H1 (cell line): Measurements from ENCODE around the gene CHMP6. TPM values are rescaled to one million over a fixed set of nuclear protein-coding genes. Genes with fewer than 3 reads are reported as not detected.

Experiments used
- CTCF ChIA-PET: fragments of 300-600 bp; sonication (Branson Sonifier 250); formaldehyde crosslinking; loops from one replicate; lab custom pipeline; 2021; ENCODE audit not compliant: partially characterized antibody; lab: Charles Lee
- POLR2A ChIA-PET: fragments of 300-600 bp; sonication (Branson Sonifier 250); formaldehyde crosslinking; loops from one replicate; lab custom pipeline; 2021; ENCODE audit warnings: inconsistent platforms; ENCODE audit not compliant: partially characterized antibody; lab: Charles Lee
- DNase-seq, 2 experiments: peaks; one replicate each; pipeline versions ENCODE4 v3.0.0 to v3.0.0-alpha.2; 2010 to 2022; ENCODE audit warnings: low spot score in 2 of 2, low read depth in 1 of 2, mixed read lengths in 1 of 2
- FAIRE-seq: peaks from 2 replicates; lab custom pipeline; 2011; peaks lifted over from hg19 to GRCh38; lab: Jason Lieb, UNC
- H2AFZ ChIP-seq: 2 replicates; pipeline ENCODE4 v1.8.1; 2012; ENCODE audit warnings: low read length, inconsistent platforms
- H2AK5ac ChIP-seq: 2 replicates; pipeline ENCODE4 v1.6.1; 2013; ENCODE audit warnings: low read depth, low read length
- H2BK120ac ChIP-seq: replicated peaks from 2 replicates; pipeline ENCODE3; 2013; ENCODE audit warnings: low read depth, low read length, inconsistent platforms
- H2BK12ac ChIP-seq: 2 replicates; pipeline ENCODE4 v1.6.1; 2013; ENCODE audit warnings: low read depth, low read length
- H2BK15ac ChIP-seq: 2 replicates; pipeline ENCODE4 v1.6.1; 2013; ENCODE audit warnings: low read length
- H2BK20ac ChIP-seq: 2 replicates; pipeline ENCODE4 v1.6.1; 2013; ENCODE audit warnings: low read length
- H2BK5ac ChIP-seq: 2 replicates; pipeline ENCODE4 v1.6.1; 2013; ENCODE audit warnings: low read depth, low read length
- H3K14ac ChIP-seq: 2 replicates; pipeline ENCODE4 v1.6.1; 2013; ENCODE audit warnings: inconsistent platforms; ENCODE audit not compliant: insufficient read length
- H3K18ac ChIP-seq: 2 replicates; pipeline ENCODE4 v1.6.1; 2013; ENCODE audit warnings: low read length; ENCODE audit errors: extremely low read depth
- H3K23ac ChIP-seq: 2 replicates; pipeline ENCODE4 v1.6.1; 2013; ENCODE audit warnings: inconsistent platforms; ENCODE audit not compliant: insufficient read length
- H3K23me2 ChIP-seq: 2 replicates; pipeline ENCODE4 v1.6.1; 2013; ENCODE audit warnings: low read depth, low read length
- H3K27ac ChIP-seq: 2 replicates; pipeline ENCODE4 v1.6.1; 2011; ENCODE audit warnings: low read depth, low read length, inconsistent platforms
- H3K27me3 ChIP-seq, 4 experiments: replicated peaks in 1 of 4; 1 replicate in 1 of 4; 2 replicates in 3 of 4; pipeline versions ENCODE4 v1.6.1 to v1.8.1; 2011 to 2013; ENCODE audit warnings: low read length in 3 of 4, mild to moderate bottlenecking in 3 of 4, inconsistent platforms in 2 of 4, mixed read lengths in 2 of 4, moderate library complexity in 1 of 4; ENCODE audit not compliant: control insufficient read depth in 3 of 4, insufficient read depth in 3 of 4; ENCODE audit errors: extremely low read depth in 1 of 4
- H3K36me3 ChIP-seq, 4 experiments: 2 replicates each; pipeline versions ENCODE4 v1.6.1 to v1.8.1; 2011 to 2013; ENCODE audit warnings: mild to moderate bottlenecking in 4 of 4, low read length in 3 of 4, moderate library complexity in 2 of 4, control low read depth in 1 of 4, inconsistent platforms in 1 of 4; ENCODE audit not compliant: insufficient read depth in 4 of 4, control insufficient read depth in 2 of 4
- H3K4ac ChIP-seq: replicated peaks from 2 replicates; pipeline ENCODE3; 2013; ENCODE audit warnings: low read length, low read depth, mixed read lengths, inconsistent platforms; ENCODE audit not compliant: insufficient read length
- H3K4me1 ChIP-seq, 4 experiments: replicated peaks in 1 of 4; 1 replicate in 1 of 4; 2 replicates in 3 of 4; pipeline versions ENCODE4 v1.6.1 to v1.8.1; 2011 to 2013; ENCODE audit warnings: low read length in 3 of 4, inconsistent platforms in 2 of 4, mixed read lengths in 1 of 4; ENCODE audit not compliant: insufficient read depth in 4 of 4, control insufficient read depth in 3 of 4
- H3K4me2 ChIP-seq, 2 experiments: 2 replicates each; pipeline versions ENCODE4 v1.6.1 to v1.8.1; 2011 to 2013; ENCODE audit warnings: low read depth in 2 of 2, low read length in 2 of 2, control low read depth in 1 of 2, inconsistent platforms in 1 of 2, mild to moderate bottlenecking in 1 of 2; ENCODE audit not compliant: insufficient read depth in 1 of 2
- H3K4me3 ChIP-seq, 4 experiments: fragments of 200-600, 300-600 bp in 1 of 4; sonication (generic), shearing (Covaris generic), sonication (Bioruptor Twin) in 1 of 4; 2 replicates each; pipeline versions ENCODE4 v1.5.1 to v1.8.1; 2011 to 2016; ENCODE audit warnings: low read length in 4 of 4, low read depth in 3 of 4, control low read depth in 2 of 4, inconsistent platforms in 2 of 4, mild to moderate bottlenecking in 2 of 4, mixed read lengths in 1 of 4, moderate library complexity in 1 of 4; ENCODE audit not compliant: insufficient read depth in 2 of 4; ENCODE audit errors: extremely low read depth in 1 of 4
- H3K56ac ChIP-seq: replicated peaks from 2 replicates; pipeline ENCODE3; 2013; ENCODE audit warnings: low read depth, mild to moderate bottlenecking, mixed read lengths, low read length, inconsistent platforms; ENCODE audit not compliant: insufficient read length
- H3K79me1 ChIP-seq: 2 replicates; pipeline ENCODE4 v1.6.1; 2013; ENCODE audit warnings: low read depth, low read length, control low read depth
- H3K79me2 ChIP-seq, 2 experiments: 2 replicates each; pipeline versions ENCODE4 v1.6.1 to v1.8.1; 2012 to 2013; ENCODE audit warnings: low read length in 2 of 2, mild to moderate bottlenecking in 2 of 2, inconsistent platforms in 1 of 2; ENCODE audit not compliant: insufficient read depth in 2 of 2, control insufficient read depth in 1 of 2
- H3K9ac ChIP-seq, 4 experiments: replicated peaks in 1 of 4; 1 replicate in 1 of 4; 2 replicates in 3 of 4; pipeline versions ENCODE4 v1.6.1 to v1.8.1; 2011 to 2013; ENCODE audit warnings: low read depth in 3 of 4, low read length in 3 of 4, control low read depth in 2 of 4, mild to moderate bottlenecking in 2 of 4, moderate library complexity in 2 of 4, inconsistent platforms in 1 of 4; ENCODE audit errors: extremely low read depth in 1 of 4
- H3K9me3 ChIP-seq, 2 experiments: 2 replicates each; pipeline versions ENCODE4 v1.6.1 to v1.8.1; 2012 to 2013; ENCODE audit warnings: mild to moderate bottlenecking in 2 of 2, moderate library complexity in 2 of 2, control low read depth in 1 of 2, inconsistent platforms in 1 of 2, low read depth in 1 of 2, low read length in 1 of 2, mixed read lengths in 1 of 2; ENCODE audit not compliant: insufficient read depth in 2 of 2
- H4K20me1 ChIP-seq, 2 experiments: replicated peaks in 1 of 2; 2 replicates each; pipeline versions ENCODE3 to v1.8.1; 2011 to 2013; ENCODE audit warnings: inconsistent platforms in 2 of 2, low read length in 2 of 2, mild to moderate bottlenecking in 1 of 2; ENCODE audit not compliant: insufficient read depth in 2 of 2, control insufficient read depth in 1 of 2
- H4K5ac ChIP-seq: 2 replicates; pipeline ENCODE4 v1.6.1; 2013; ENCODE audit warnings: low read length, low read depth, mixed read lengths, inconsistent platforms; ENCODE audit not compliant: insufficient read length
- H4K8ac ChIP-seq: 2 replicates; pipeline ENCODE4 v1.8.0; 2013; ENCODE audit warnings: mild to moderate bottlenecking, moderate library complexity, low read length, inconsistent platforms; ENCODE audit not compliant: insufficient read depth; ENCODE audit errors: extremely low read depth
- H4K91ac ChIP-seq: replicated peaks from 2 replicates; pipeline ENCODE3; 2013; ENCODE audit warnings: low read length, mixed read lengths, inconsistent platforms; ENCODE audit not compliant: insufficient read length
- CBX5 ChIP-seq: fragments of 300-800, 300-1000 bp; sonication (generic); IDR thresholded peaks from 2 replicates; pipeline ENCODE4 v1.7.1; 2016; ENCODE audit warnings: antibody characterized with exemption, low read length, low read depth
- RFX5 ChIP-seq: IDR thresholded peaks from 2 replicates; pipeline ENCODE4 v1.6.1; 2011; ENCODE audit warnings: low read depth, low read length, improper control_type of control experiment, borderline replicate concordance
- SIN3A ChIP-seq, 2 experiments: IDR thresholded peaks in 1 of 2; conservative IDR thresholded peaks in 1 of 2; 2 replicates each; pipeline ENCODE4 v1.6.1; 2011 to 2012; ENCODE audit warnings: low read length in 2 of 2, improper control_type of control experiment in 1 of 2, low read depth in 1 of 2, mild to moderate bottlenecking in 1 of 2
- YY1 ChIP-seq: IDR thresholded peaks from 2 replicates; pipeline ENCODE4 v1.6.1; 2011; ENCODE audit warnings: low read depth, mild to moderate bottlenecking, low read length
- WGBS, 2 experiments: shearing (Covaris generic) in 1 of 2; methylation state at CpG; one replicate each; pipeline versions ENCODE4 v1.1.6 to v1.1.7; 2013 to 2015; ENCODE audit warnings: low lambda C conversion rate in 2 of 2, mixed read lengths in 2 of 2, inconsistent platforms in 1 of 2, low coverage in 1 of 2, missing lambda C conversion rate in 1 of 2; ENCODE audit not compliant: insufficient replicate concordance in 2 of 2, insufficient coverage in 1 of 2, insufficient read length in 1 of 2; ENCODE audit errors: extremely low coverage in 1 of 2, missing lambda C conversion rate in 1 of 2; 5-methylcytosine and 5-hydroxymethylcytosine counted together
- polyA plus RNA-seq, 7 experiments: library from polyadenylated mRNA; depleted of rRNA in 3 of 7; stranded (reverse) in 5 of 7; unstranded in 2 of 7; fragments of >200 nt in 5 of 7; fragments of 200-250 nt in 2 of 7; gene quantifications; 1 replicate in 5 of 7; 2 replicates in 1 of 7; 4 replicates in 1 of 7; pipeline versions ENCODE4 v1.2.1 to v1.2.3, GENCODE V29; 2011 to 2013; ENCODE audit warnings: missing spikeins in 2 of 7, mixed read lengths in 2 of 7
- total RNA-seq: library from RNA; stranded (reverse); fragmentation: NEBNext Ultra II Directional; extraction: Animal tissue kit (Norgen Biotek cat#: 25700); gene quantifications from 2 replicates; pipeline ENCODE4 v1.2.1, GENCODE V29; 2021
- TF ChIP-seq, protein P1 (sequence below): IDR thresholded peaks from 2 replicates; pipeline ENCODE4 v1.6.1; 2012; ENCODE audit warnings: inconsistent platforms

CHMP6 gene
- total and polyA plus RNA-seq, 2 of the 8 experiments (the other 6 are each of a cell fraction or from before 2014, with no cell fraction given), result 15.7 to 24.3 TPM

- no peak for FAIRE-seq
- Histone ChIP-seq H3K79me1 (peaks cover 20% of the 10 kb centered on the region), H3K18ac (no peak overlapping the region), H3K4me1 (peaks cover 0 to 5% (median under 1%) of the 10 kb centered on the region in 4 experiments; a peak in 5 of 7 replicates), H3K79me2 (peaks cover 0 to 27% of the 10 kb centered on the region in 2 experiments; a peak in 1 of 4 replicates), H2BK120ac (no peak overlapping the region), H3K23ac (no peak overlapping the region), H3K9ac (no peak overlapping the region), H2BK15ac (no peak overlapping the region), H3K27me3 (no peaks in the 10 kb centered on the region), H3K4ac (no peak overlapping the region), H3K56ac (no peak overlapping the region), H2BK12ac (no peak overlapping the region; the same call in 1 of the 2 replicates), H4K20me1 (peaks cover 2 to 18% of the 10 kb centered on the region in 2 experiments), H2AK5ac (no peak overlapping the region), H4K8ac (no peak overlapping the region; the same call in 1 of the 2 replicates), H3K27ac (no peak overlapping the region), H4K91ac (no peak overlapping the region), H2AFZ (no peak overlapping the region), H2BK20ac (no peak overlapping the region), H3K36me3 (no peaks in the 10 kb centered on the region; a peak in 1 of 8 replicates), H2BK5ac (no peak overlapping the region), H3K4me2 (no peak overlapping the region), H3K4me3 (no peak overlapping the region), H3K9me3 (no peaks in the 10 kb centered on the region), H4K5ac (no peak overlapping the region), H3K23me2 (no peaks in the 10 kb centered on the region), H3K14ac (no peak overlapping the region)
- TF ChIP-seq CBX5, result no peak
- TF ChIP-seq RFX5, result no peak
- no peak for TF ChIP-seq SIN3A (conservative IDR thresholded peaks at IDR 0.05 in 1 of 2, IDR thresholded peaks at IDR 0.05 in 1 of 2; ENCODE audit: low read depth in 1 of 2, low read length in 2 of 2)
- TF ChIP-seq, protein P1, sequence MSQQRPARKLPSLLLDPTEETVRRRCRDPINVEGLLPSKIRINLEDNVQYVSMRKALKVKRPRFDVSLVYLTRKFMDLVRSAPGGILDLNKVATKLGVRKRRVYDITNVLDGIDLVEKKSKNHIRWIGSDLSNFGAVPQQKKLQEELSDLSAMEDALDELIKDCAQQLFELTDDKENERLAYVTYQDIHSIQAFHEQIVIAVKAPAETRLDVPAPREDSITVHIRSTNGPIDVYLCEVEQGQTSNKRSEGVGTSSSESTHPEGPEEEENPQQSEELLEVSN, result no peak
- TF ChIP-seq YY1, result no peak
- POLR2A ChIA-PET, result interaction anchor here (0.7 to 9.0 kb wide), 4 partner anchors 9 to 199 kb away, joined by 3 to 42 read pairs (median 6); partner anchors contain the start of gene BAIAP2
- 88% methylated on average over 7 of the region's 9 CpGs; no CpG with 5 or more reads in 1 of the 2 experiments for WGBS, 2 experiments
- DNase-seq, result no peak
- CTCF ChIA-PET, result interaction anchor here (0.7 to 15.3 kb wide), 8 partner anchors 9 to 57 kb away, joined by 3 to 103 read pairs (median 5); no protein-coding TSS in a partner anchor
These were observed 54.0 kb downstream of the CHMP6 start for GRCh38 chr17:81045590-81046095.
